Neural progenitor cell (in vitro differentiated cells): ENCODE results near the gene HSPA9.

Experiments used
- CTCF ChIP-seq: fragments of 200-600 bp; sonication (generic); IDR thresholded peaks from 2 replicates; pipeline ENCODE4 v1.5.1; 2017; ENCODE audit warnings: antibody characterized with exemption, mild to moderate bottlenecking
- EZH2 ChIP-seq: fragments of 200-600 bp; sonication (generic); IDR thresholded peaks from 2 replicates; pipeline ENCODE4 v1.6.1; 2017; ENCODE audit warnings: antibody characterized with exemption, mild to moderate bottlenecking, moderate library complexity

- TF ChIP-seq EZH2 (no peak), CTCF (peak; percentile 51)
These were observed 35.3 kb upstream of the HSPA9 start for GRCh38 chr5:138610415-138610917.
